ENCODE results near the gene ABCA13.

The ABCA13 gene

DNA sequence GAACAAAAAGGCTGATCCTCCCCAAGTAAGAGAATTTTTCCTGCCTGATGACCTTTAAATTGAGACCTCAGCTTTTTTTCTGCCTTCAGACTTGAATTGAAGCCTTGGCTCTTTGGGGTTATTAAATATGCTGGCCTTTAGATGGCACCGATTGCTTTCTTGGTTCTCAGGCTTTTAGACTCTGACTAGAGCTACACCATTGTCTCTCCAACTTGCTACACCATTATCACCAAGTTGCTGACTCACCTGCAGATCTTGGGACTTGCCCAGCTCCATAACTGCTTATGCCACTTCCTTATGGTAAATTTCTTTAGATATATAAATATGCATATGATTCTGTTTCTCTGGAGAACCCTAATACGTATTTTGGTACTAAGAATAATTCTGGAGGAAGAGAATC is 3.1 kb upstream of the ABCA13 start:
- no peak overlapping the region for H3K4me2 ChIP-seq

DNA sequence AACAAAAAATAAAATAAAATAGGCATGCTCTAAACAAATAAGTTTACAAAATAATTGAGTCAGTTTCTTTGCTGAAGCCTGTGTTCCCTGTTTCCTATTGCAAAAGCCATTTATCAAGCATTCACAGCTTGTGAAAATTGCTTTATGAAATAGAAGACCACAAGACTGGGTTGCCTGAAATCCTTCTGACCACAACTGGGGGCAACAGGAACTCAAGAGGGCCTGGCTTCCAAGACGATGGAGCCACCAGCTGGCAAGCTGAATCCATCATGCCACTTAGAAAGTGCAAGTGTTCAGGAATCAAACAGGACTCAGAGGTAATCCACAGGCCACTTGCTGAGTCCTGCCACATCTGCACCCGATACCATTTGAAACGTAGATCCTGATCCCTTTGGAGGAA is 752 bp upstream of the ABCA13 start:
- TF ChIP-seq, protein P1, sequence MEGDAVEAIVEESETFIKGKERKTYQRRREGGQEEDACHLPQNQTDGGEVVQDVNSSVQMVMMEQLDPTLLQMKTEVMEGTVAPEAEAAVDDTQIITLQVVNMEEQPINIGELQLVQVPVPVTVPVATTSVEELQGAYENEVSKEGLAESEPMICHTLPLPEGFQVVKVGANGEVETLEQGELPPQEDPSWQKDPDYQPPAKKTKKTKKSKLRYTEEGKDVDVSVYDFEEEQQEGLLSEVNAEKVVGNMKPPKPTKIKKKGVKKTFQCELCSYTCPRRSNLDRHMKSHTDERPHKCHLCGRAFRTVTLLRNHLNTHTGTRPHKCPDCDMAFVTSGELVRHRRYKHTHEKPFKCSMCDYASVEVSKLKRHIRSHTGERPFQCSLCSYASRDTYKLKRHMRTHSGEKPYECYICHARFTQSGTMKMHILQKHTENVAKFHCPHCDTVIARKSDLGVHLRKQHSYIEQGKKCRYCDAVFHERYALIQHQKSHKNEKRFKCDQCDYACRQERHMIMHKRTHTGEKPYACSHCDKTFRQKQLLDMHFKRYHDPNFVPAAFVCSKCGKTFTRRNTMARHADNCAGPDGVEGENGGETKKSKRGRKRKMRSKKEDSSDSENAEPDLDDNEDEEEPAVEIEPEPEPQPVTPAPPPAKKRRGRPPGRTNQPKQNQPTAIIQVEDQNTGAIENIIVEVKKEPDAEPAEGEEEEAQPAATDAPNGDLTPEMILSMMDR (conservative IDR thresholded peaks at IDR 0.05; ENCODE audit: low read depth, low read length): no peak
- no peak overlapping the region for H3K9ac ChIP-seq
- no peaks in the 10 kb centered on the region for H3K4me1 ChIP-seq (ENCODE audit: low read depth, poor library complexity, severe bottlenecking)
- no peaks in the 10 kb centered on the region for H4K20me1 ChIP-seq (ENCODE audit: insufficient read depth)
- H3K27ac ChIP-seq: no peak overlapping the region
- no peak overlapping the region for H3K4me3 ChIP-seq (IDR thresholded peaks at IDR 0.05; ENCODE audit: insufficient read depth, low read depth, low read length)
- H2AFZ ChIP-seq (ENCODE audit: low read depth): no peak overlapping the region
- H3K79me2 ChIP-seq (ENCODE audit: insufficient read depth, low read depth): no peaks in the 10 kb centered on the region
- H3K27me3 ChIP-seq (ENCODE audit: insufficient read depth, low read depth): no peaks in the 10 kb centered on the region
- no peak overlapping the region for H3K4me2 ChIP-seq
- no peaks in the 10 kb centered on the region for H3K36me3 ChIP-seq (ENCODE audit: insufficient read depth)

More for the DNA sequence above, 3.1 kb upstream of the ABCA13 start:
- Histone ChIP-seq H3K79me2 (ENCODE audit: insufficient read depth, low read depth) (no peaks in the 10 kb centered on the region), H3K9ac (no peak overlapping the region), H3K27me3 (ENCODE audit: insufficient read depth, low read depth) (no peaks in the 10 kb centered on the region), H2AFZ (ENCODE audit: low read depth) (no peak overlapping the region), H3K4me3 (IDR thresholded peaks at IDR 0.05; ENCODE audit: insufficient read depth, low read depth, low read length) (no peak overlapping the region), H3K4me1 (ENCODE audit: low read depth, poor library complexity, severe bottlenecking) (no peaks in the 10 kb centered on the region), H4K20me1 (ENCODE audit: insufficient read depth) (no peaks in the 10 kb centered on the region), H3K36me3 (ENCODE audit: insufficient read depth) (no peaks in the 10 kb centered on the region), H3K27ac (no peak overlapping the region)
- TF ChIP-seq, protein P1 (conservative IDR thresholded peaks at IDR 0.05; ENCODE audit: low read depth, low read length): no peak

DNA sequence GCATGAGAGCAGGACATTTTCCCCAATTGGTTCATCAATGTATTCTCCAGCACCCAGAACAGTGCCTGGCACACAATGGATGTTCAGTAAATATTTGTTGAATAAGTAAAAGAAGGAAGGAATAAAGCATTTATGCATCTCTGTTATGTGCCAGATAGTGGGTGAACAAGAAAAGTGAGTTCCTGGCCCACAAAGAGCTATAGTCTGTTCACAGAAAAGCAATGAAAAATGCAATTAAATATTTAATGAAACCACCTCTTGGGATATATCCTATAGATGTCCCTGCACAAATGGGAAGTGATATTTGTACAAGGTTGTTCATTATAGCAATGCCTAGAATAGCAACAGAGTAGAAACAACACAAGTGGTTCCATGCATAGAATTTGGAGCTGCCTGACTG is 2.1 kb downstream of the ABCA13 start:
- no peak overlapping the region for H3K4me2 ChIP-seq
- no peaks in the 10 kb centered on the region for H3K4me1 ChIP-seq (ENCODE audit: low read depth, poor library complexity, severe bottlenecking)
- no peak overlapping the region for H2AFZ ChIP-seq (ENCODE audit: low read depth)
- H3K27me3 ChIP-seq (ENCODE audit: insufficient read depth, low read depth): no peaks in the 10 kb centered on the region
- H3K4me3 ChIP-seq (IDR thresholded peaks at IDR 0.05; ENCODE audit: insufficient read depth, low read depth, low read length): no peak overlapping the region
- H3K27ac ChIP-seq: no peak overlapping the region
- no peaks in the 10 kb centered on the region for H3K79me2 ChIP-seq (ENCODE audit: insufficient read depth, low read depth)
- no peak overlapping the region for H3K9ac ChIP-seq
- H3K36me3 ChIP-seq (ENCODE audit: insufficient read depth): no peaks in the 10 kb centered on the region
- TF ChIP-seq, protein P1 (conservative IDR thresholded peaks at IDR 0.05; ENCODE audit: low read depth, low read length): no peak
- H4K20me1 ChIP-seq (ENCODE audit: insufficient read depth): no peaks in the 10 kb centered on the region

DNA sequence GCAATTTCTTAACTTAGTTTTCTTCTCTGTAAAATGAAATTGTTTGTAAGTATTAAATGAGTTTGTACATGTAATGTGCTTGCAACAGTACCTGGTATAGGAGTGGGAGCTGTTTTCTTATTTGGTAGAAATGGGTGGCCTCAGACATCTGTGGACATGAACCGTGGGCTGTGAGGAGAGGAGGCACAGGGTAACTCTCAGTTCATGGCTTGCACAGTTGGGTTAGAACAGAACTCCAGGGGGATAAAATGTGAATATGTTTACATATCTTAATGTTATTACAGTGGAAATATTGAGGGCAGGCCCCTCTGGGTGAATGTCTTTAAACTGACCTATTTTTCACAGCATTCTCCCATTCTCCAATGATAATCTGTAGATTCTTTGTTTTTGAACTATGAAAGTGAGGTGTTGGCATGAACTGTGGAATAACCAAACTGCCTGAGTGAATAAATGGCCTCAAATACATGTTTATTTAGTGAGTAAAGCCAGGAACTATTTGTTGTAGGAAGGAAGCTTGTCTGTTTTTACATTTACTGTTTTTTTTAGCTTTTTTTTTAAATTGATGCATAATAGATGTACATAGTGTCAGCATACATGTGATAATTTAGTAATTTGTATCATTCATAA is 2.6 kb downstream of the ABCA13 start:
- no peak overlapping the region for H3K4me3 ChIP-seq (IDR thresholded peaks at IDR 0.05; ENCODE audit: insufficient read depth, low read depth, low read length)
- no peaks in the 10 kb centered on the region for H4K20me1 ChIP-seq (ENCODE audit: insufficient read depth)
- no peak overlapping the region for H3K4me2 ChIP-seq
- H3K36me3 ChIP-seq (ENCODE audit: insufficient read depth): no peaks in the 10 kb centered on the region
- TF ChIP-seq, protein P1 (conservative IDR thresholded peaks at IDR 0.05; ENCODE audit: low read depth, low read length): no peak
- H2AFZ ChIP-seq (ENCODE audit: low read depth): no peak overlapping the region
- H3K27ac ChIP-seq: no peak overlapping the region
- no peaks in the 10 kb centered on the region for H3K4me1 ChIP-seq (ENCODE audit: low read depth, poor library complexity, severe bottlenecking)
- H3K27me3 ChIP-seq (ENCODE audit: insufficient read depth, low read depth): no peaks in the 10 kb centered on the region
- H3K9ac ChIP-seq: no peak overlapping the region
- no peaks in the 10 kb centered on the region for H3K79me2 ChIP-seq (ENCODE audit: insufficient read depth, low read depth)
